Neuron (in vitro differentiated cells): ENCODE measurements around the gene KRTAP12-3.
"Not testable (repeated sequence)": the region's sequence is repeated elsewhere in the genome, so short reads cannot be mapped to it uniquely, and the experiment has no call there.

Experiments used
- H2AFZ ChIP-seq: one replicate; pipeline ENCODE4 v1.6.1; 2013; ENCODE audit warnings: low read depth, mild to moderate bottlenecking, inconsistent platforms, low read length, moderate library complexity
- H3K27me3 ChIP-seq: one replicate; pipeline ENCODE4 v1.6.1; 2013; ENCODE audit warnings: low read length; ENCODE audit not compliant: insufficient read depth
- H3K36me3 ChIP-seq: one replicate; pipeline ENCODE4 v1.6.1; 2013; ENCODE audit warnings: low read length; ENCODE audit not compliant: insufficient read depth
- H3K4me1 ChIP-seq: one replicate; pipeline ENCODE4 v1.6.1; 2013; ENCODE audit warnings: low read length; ENCODE audit not compliant: insufficient read depth
- H3K4me3 ChIP-seq: 2 replicates; pipeline ENCODE4 v1.5.1; 2013; ENCODE audit warnings: mild to moderate bottlenecking, low read length, moderate library complexity
- H3K9me3 ChIP-seq: one replicate; pipeline ENCODE4 v1.6.1; 2013; ENCODE audit warnings: low read length

Gene KRTAP12-3

DNA sequence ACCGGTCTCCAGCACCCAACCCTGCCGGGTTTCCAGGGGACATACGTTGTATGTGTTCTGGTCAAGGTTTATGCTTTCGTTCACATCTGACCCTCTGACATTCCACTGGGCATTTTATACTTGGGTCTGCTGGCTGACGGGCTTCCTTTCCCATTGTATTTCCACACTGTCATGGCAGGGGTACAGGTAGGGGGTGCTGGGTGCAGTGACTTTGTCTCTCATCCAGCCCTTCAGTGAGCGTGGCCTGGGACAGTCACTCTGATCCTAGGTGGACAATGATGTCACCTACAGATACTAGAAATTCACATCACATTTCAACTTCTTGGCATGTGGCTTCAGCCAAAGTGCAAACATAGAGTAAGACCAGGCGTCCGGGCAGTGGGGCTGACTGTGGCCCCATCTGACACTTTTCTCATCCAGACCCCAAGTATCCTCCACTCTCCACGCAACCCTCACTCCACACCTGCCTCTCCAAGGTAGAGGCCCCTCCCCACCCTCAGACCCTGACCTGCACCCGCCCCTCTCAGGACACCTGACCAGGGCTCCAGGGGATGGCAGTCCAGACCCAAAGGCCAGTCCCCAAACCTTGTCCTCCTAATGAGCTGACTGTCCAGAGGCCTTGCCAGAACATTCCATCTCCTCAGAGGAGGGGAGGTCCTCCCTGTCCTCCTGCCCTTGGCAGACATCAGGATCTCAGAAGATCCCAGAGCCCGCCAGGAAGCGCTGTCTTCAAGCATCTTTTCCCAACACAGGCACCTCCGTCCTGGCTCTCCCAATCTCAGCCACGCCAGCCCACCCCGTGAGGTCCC, 21.3 kb upstream of the KRTAP12-3 start:
- Histone ChIP-seq H3K4me3 (no peak overlapping the region), H2AFZ (no peak overlapping the region), H3K27me3 (no peaks in the 10 kb centered on the region), H3K9me3 (peaks cover 3% of the 10 kb centered on the region), H3K36me3 (no peaks in the 10 kb centered on the region), H3K4me1 (peaks cover 10% of the 10 kb centered on the region)

GRCh38 chr21:44637018-44637850, 20.5 kb upstream of the KRTAP12-3 start, which contains the start of gene KRTAP10-10:
KRTAP10-10 (plus strand) TSS chr21:44637356; CDS start chr21:44637418, 62 bp downstream.
- H2AFZ ChIP-seq, result no peak within 1 kb of the TSS
- peaks cover 3% of the 10 kb centered on the region for H3K9me3 ChIP-seq
- no peaks in the 10 kb centered on the region for H3K36me3 ChIP-seq
- no peak within 1 kb of the TSS for H3K4me3 ChIP-seq
- peaks cover 10% of the 10 kb centered on the region for H3K4me1 ChIP-seq
- H3K27me3 ChIP-seq, result no peaks in the 10 kb centered on the region

GRCh38 chr21:44637851-44638348, 19.8 kb upstream of the KRTAP12-3 start:
- not testable (repeated sequence) for H3K4me3 ChIP-seq, H3K27me3 ChIP-seq, H3K9me3 ChIP-seq, H3K36me3 ChIP-seq, H2AFZ ChIP-seq
- H3K4me1 ChIP-seq, result peaks cover 10% of the 10 kb centered on the region

DNA sequence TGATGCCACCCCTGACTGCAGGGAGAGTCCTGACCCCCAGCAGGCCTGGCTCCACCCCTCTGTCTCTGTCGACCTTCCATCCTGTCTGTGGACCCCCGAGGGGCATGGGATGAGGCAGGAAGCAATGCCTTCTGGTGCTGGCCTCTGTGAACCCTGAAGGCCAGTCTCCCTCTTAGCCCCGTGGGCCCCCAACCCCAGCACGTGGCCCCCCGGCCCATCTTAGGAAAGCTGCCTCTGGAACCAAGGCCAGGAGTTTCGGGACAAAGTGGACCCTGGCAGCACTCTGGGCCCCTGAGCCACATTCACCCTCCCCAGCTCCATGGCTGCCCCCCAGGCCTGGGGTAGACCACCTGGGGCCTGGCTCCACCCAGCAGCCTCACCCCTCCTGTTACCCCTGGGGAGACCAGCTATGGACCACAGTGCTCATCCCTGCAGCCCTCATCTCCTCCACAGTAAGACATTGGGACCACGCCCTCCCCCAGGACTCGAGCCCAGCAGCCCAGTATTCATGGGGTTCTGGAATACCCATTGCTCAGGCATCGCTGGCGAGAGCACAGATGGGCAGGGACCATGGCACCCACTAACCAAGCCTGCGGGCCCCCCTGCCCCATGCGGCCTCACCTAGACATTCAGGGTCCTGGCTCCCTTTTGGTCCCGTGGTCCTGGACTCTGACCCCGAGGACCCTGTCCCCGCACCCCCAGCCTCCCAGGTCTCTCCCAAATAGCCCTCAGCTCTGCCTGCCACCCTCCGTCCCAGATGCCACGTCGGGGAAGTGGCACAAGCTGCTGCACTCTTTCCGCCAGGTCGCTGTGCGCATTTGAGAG, 19.0 kb upstream of the KRTAP12-3 start:
- H3K4me3 ChIP-seq, H2AFZ ChIP-seq, H3K36me3 ChIP-seq, H3K27me3 ChIP-seq, H3K9me3 ChIP-seq: not testable (repeated sequence)
- H3K4me1 ChIP-seq, result peaks cover 10% of the 10 kb centered on the region

DNA sequence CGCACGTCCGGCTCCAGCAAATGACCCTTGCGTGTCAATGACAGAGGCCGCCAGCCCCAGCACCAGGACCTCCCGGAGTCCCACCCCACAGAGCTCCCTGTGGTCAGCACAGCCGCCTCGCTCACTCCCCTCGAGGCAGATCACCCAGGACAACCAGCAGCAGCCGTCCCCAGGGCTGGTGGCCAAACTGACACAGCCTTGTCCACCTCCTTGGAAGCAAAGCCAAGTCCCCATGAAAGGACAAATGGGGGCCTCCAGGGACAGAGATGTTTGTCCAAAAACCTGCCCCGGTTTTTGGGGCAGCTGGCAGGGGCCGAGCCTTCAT, 18.4 kb upstream of the KRTAP12-3 start:
- Histone ChIP-seq H3K27me3 (no peaks in the 10 kb centered on the region), H3K9me3 (peaks cover 3% of the 10 kb centered on the region)

GRCh38 chr21:44640761-44641160, 17.0 kb upstream of the KRTAP12-3 start:
- H3K36me3 ChIP-seq, result no peaks in the 10 kb centered on the region
- no peak overlapping the region for H2AFZ ChIP-seq
- no peaks in the 10 kb centered on the region for H3K27me3 ChIP-seq
- H3K4me1 ChIP-seq, result peaks cover 10% of the 10 kb centered on the region
- H3K9me3 ChIP-seq, result peaks cover 3% of the 10 kb centered on the region
- H3K4me3 ChIP-seq, result no peak overlapping the region

More for the DNA sequence above, 18.4 kb upstream of the KRTAP12-3 start:
- Histone ChIP-seq H3K4me1 (peaks cover 10% of the 10 kb centered on the region), H3K4me3 (no peak overlapping the region), H2AFZ (no peak overlapping the region), H3K36me3 (no peaks in the 10 kb centered on the region)

- Histone ChIP-seq H3K4me3 (no peak overlapping the region), H3K27me3 (peaks cover 13% of the 10 kb centered on the region), H3K9me3 (peaks cover 3% of the 10 kb centered on the region), H3K36me3 (no peaks in the 10 kb centered on the region), H3K4me1 (no peaks in the 10 kb centered on the region), H2AFZ (no peak overlapping the region)
Measured at GRCh38 chr21:44643741-44644310, 13.9 kb upstream of the KRTAP12-3 start.

DNA sequence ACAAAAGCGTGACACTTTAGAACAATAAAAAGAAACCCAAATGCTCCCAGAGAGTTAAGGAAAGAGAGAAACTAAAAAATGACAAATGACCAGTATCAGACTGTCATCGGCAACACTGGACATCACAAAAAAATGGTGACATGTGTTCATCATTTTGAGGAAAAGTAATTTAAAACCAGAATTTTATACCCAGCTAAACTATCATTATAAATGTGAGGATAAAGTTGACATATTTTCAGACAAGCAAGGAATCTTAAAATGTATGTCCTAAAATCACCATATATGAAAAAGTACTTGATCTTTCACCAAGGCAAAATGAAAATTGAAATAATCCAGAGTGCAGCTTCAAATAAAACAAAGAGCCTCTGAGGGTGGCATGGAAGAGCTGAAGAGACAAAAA, 12.9 kb upstream of the KRTAP12-3 start:
- peaks cover 3% of the 10 kb centered on the region for H3K9me3 ChIP-seq
- H3K4me3 ChIP-seq, result no peak overlapping the region
- H3K36me3 ChIP-seq, result no peaks in the 10 kb centered on the region
- no peak overlapping the region for H2AFZ ChIP-seq
- H3K27me3 ChIP-seq, result peaks cover 13% of the 10 kb centered on the region
- no peaks in the 10 kb centered on the region for H3K4me1 ChIP-seq

- H2AFZ ChIP-seq, H3K9me3 ChIP-seq, H3K4me3 ChIP-seq, H3K4me1 ChIP-seq, H3K36me3 ChIP-seq: not testable (repeated sequence)
- peaks cover 13% of the 10 kb centered on the region for H3K27me3 ChIP-seq
Measured at GRCh38 chr21:44646366-44647221, 11.1 kb upstream of the KRTAP12-3 start, which contains the start of gene KRTAP10-11. KRTAP10-11 (plus strand) TSS chr21:44646414; CDS start chr21:44646459, 45 bp downstream.

- no peak overlapping the region for H3K4me3 ChIP-seq
- H3K4me1 ChIP-seq, result no peaks in the 10 kb centered on the region
- H3K36me3 ChIP-seq, result no peaks in the 10 kb centered on the region
- no peaks in the 10 kb centered on the region for H3K9me3 ChIP-seq
- no peak overlapping the region for H2AFZ ChIP-seq
- peaks cover 13% of the 10 kb centered on the region for H3K27me3 ChIP-seq
Measured at GRCh38 chr21:44647222-44647552, 10.5 kb upstream of the KRTAP12-3 start.

- Histone ChIP-seq H3K4me3 (no peak overlapping the region), H3K27me3 (peaks cover 13% of the 10 kb centered on the region), H3K9me3 (no peaks in the 10 kb centered on the region), H3K4me1 (no peaks in the 10 kb centered on the region), H3K36me3 (no peaks in the 10 kb centered on the region), H2AFZ (no peak overlapping the region)
Measured at GRCh38 chr21:44648557-44649311, 9.0 kb upstream of the KRTAP12-3 start.
